ENCODE results near the gene DLL1.

The DLL1 gene

DNA sequence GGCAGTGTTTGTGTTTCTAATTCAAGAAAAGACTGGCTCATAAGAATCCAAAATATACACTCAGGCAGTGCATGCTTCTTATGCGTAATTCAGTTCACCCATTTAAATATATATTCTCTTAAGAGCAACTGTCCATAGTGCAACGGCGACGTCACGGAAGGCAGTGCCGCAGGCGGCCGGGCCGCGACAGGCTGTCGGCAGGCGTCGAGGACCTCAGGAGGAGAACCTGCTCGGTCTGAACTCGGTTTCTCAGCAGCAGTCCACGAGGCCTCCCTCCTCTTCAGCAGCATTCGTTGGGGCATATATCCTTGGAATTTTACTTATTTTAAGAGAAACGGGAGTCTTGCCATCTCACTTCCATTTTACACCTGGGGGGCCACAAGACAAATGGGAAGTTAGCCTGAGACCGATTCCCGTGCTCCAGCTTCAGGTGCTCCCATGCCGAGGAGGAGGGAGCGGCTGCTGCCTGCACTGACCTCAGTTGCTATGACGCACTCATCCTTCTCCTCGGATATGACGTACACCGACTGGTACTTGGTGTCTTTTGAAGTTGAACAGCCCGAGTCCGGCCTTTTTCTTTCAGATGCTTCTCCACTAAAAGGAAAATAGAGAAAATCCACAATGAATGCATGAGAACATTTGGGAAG, 8.2 kb downstream of the DLL1 start:
- DNase-seq: no peak

- no peak for DNase-seq
Measured at GRCh38 chr6:170281331-170282292, 9.3 kb downstream of the DLL1 start.

DNA sequence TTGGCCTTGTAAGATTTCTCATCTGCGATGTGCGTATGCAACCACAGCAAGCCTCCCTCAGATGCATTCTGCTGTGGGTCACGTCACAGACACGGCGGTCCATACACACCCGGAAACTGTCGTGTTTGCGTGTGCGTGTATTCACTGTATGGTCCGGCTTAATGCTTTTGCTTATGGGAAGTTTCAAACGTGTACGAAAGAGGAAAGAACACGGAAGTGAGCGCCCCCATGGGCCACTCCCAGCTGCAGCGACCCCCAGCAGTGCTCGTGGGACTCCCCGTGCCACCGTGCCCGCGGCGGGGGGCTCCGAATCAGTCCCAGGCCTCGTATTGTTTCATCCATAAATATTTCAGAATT, 10.2 kb downstream of the DLL1 start:
- DNase-seq: no peak

- no peak for DNase-seq
Measured at GRCh38 chr6:170279977-170280688, 10.7 kb downstream of the DLL1 start.

DNA sequence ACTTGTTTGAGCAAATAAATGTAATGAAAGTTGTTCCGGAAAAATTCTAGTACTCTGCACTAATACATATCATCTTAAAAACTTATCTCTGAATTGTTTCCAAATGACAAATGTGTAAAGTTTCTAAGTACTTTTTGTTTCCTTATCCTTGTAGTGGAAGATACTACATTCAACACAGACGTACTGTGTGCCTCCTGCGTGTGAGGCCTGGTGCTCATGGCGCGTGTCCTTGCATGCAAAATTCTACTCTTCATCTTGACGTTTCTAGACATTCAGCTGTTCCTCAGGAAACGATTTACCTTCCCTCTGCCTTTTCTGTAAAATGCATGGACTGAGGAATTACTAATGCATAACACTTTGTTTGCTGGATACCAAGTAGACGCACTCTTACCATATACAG, 11.5 kb downstream of the DLL1 start:
- DNase-seq: no peak

DNA sequence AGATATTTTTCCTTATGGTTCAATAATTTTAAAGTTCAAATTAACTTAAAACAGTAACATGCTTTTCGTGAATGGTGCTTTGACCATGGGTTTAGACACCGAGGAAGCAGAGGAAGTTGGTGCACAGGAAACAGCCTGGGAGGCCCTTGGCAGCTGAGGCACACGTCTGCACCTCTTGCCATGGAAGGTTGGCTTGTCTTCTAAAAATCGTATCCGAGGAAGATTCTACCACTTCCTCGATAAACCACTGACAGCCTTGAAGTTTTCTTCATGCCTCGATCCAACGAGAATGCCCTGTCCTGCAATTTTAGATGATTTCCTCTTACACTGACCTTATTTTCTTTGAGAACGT, 12.2 kb downstream of the DLL1 start:
- no peak for DNase-seq

GRCh38 chr6:170277893-170278742, 12.8 kb downstream of the DLL1 start:
- no peak for DNase-seq

DNA sequence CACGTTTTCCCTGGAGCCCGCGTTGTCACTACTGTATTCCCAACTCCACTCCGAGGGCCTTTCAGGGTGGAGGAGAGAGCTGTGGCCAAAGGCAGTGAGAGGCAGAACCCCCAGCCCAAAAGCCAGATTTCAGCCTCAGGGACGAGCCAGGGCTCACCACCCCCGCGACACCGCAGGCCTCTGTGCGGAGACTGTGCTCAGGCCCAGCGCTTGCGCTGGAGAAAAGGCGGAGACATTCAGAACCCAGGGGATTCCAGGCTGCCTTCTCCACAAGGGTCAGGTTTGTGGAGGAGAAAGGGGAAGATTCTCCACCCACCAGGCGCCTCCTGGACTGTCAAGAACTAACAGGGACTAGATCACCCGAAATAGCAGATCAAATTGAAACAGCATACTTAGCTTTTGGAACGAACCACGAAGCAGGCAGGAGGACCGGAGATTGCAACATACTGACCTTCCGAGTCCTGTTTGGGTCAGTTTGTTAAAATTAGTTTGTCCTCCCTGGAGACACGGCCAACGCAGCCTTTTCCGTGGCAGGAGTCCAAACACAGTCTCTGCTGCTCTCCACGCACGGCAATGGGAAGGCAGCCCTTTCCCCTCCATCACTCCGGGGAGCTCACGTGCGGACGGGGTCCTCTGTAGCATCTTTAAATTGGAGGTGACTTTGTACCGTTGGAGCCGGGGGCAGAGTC, 14.4 kb downstream of the DLL1 start:
- no peak for DNase-seq

DNA sequence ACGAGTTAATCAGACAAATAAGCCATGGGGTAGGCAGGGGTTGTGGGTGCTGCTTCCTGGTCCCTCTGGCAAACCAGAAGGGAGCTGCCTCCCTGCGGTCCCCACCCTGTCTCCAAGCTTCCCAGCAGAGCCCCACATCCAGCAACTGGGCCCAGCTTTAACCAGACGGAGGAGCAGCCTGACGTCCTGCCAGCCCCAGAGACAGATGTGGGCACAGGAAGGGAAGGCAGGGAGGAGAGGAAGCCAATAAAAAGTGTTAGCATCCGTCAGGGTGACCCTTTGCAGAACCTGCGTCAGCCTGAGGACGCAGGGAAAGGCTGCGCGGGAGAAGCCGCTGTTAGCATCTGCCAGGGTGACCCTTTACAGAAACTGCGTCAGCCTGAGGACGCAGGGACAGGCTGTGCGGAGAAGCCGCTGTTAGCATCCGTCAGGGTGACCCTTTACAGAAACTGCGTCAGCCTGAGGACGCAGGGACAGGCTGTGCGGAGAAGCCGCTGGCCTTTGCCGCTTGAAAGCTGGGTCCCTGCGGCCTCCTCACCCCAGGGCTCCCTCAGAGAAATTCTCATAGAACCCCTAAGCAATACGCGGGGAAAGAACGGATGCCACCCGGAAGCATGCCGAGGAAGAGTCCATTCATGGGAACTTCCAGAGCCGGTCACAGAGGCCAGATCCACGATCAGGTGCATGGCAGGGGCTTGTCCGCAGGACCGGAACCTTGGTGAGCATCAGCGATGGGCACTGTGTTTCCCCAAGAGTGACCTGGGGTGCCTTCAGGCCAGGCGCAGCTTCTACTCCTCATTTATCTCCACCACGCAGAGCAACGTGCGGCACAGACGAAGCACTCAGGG, 15.9 kb downstream of the DLL1 start:
- DNase-seq: no peak

DNA sequence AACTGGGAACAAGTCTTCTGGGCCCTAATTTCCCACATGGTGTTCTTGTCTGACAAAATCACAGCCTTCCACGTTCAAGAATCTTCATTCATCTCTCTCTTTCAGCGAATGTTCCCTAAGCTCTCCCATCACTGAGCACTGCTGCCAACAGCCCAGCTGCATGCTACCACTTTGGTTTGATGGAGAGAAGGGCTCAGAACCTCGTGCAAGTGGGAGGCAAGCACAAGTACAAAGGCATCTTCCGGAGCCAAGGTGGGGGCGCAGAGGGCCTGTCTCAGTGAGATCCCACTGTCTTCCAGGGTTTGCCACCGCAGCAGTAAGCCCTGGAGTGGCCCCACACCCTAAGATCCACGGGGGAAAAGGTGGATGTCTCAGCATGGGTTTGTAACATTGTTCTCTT, 17.2 kb downstream of the DLL1 start:
- no peak for DNase-seq

DNA sequence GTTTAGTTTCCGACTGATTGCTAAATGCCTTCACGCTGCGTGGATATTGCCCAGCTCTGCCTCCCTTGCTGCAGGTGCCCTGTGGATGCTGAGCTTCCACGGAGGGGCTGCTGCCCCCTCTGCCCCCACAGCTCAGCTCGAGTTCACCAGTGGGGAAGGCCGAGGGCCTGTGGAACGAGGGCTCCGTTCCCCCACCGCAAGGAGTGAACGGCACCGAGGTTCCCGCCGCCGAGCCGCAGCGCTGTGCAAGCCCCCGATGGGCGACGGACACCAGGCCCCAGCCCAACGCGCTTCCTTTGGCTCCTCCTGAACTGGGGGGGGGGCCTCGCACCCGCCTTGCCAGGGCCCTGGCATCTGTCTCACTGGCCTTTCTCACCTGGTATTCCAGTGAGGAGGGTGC, 17.7 kb downstream of the DLL1 start:
- DNase-seq: no peak

- DNase-seq: no peak
Measured at GRCh38 chr6:170272341-170273065, 18.4 kb downstream of the DLL1 start.

GRCh38 chr6:170271771-170272314, 19.0 kb downstream of the DLL1 start:
- DNase-seq: peak; percentile 91 to 93 (median 92)

GRCh38 chr6:170270984-170271593, 19.8 kb downstream of the DLL1 start:
- no peak for DNase-seq

- DNase-seq: no peak
Measured at GRCh38 chr6:170269846-170270541, 20.9 kb downstream of the DLL1 start.

- DNase-seq: no peak
Measured at GRCh38 chr6:170269151-170269845, 21.6 kb downstream of the DLL1 start.

DNA sequence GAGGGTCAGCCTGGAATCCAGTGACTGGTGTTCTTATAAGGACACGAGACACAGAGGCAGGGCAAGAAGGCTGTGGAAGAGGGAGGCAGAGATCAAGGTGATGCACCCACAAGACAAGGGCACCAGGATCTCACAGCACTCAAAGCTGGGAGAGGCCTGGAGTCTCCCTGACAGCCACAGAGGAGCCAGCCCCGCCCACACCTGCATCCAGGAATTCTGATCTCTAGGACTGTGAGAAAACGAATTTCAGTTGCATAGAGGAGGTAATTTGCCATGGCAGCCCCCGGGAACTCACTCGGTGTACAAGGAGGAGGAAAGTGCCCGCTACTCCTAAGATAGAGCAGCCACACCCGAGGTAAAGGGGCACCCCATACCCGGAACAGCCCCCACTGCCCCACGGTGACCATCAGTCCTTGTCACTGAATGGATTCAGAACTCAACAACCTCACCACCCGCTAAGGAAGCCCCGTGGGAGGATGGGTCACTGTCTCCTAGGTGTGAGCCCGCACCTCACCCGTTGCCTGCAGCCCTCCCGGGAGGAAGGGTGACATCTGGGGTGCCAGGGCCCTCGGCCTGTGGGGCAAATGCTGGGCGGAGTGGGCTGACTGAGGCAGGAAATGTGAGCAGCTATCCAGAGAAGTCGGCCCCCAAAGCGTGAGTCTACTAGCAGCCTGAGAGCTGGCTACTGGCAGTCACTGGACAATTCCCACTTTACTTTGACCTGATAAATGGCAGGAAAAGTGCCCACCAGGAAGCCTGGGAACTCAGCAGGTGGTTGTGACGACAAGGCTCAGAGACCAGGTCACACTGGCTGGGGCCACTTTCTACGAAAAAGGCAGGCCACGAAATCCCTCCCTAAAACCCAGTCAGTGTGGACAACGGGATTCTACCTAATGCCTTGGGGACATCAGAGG, 22.4 kb downstream of the DLL1 start:
- no peak for DNase-seq
